GM12878 (cell line): Measurements from ENCODE around the gene MYO9B. TPM values are rescaled to one million over a fixed set of nuclear protein-coding genes. Genes with fewer than 3 reads are reported as not detected.

Experiments used
- BMI1 ChIP-seq: fragments of 450-650 bp; IDR thresholded peaks from 2 replicates; pipeline ENCODE4 v1.6.1; 2016; ENCODE audit warnings: mild to moderate bottlenecking, moderate library complexity, borderline replicate concordance
- CEBPZ ChIP-seq: fragments of 150-350 bp; IDR thresholded peaks from 2 replicates; pipeline ENCODE4 v1.6.1; 2016; ENCODE audit warnings: low read depth, low read length
- CHD2 ChIP-seq: IDR thresholded peaks from 2 replicates; pipeline ENCODE4 v1.6.1; 2011; ENCODE audit warnings: low read depth, low read length, improper control_type of control experiment, borderline replicate concordance
- HDAC6 ChIP-seq: fragments of 200-600 bp; sonication (generic); IDR thresholded peaks from one replicate; pipeline ENCODE4 v1.8.0; 2017; ENCODE audit warnings: antibody characterized with exemption; ENCODE audit not compliant: unreplicated experiment
- IRF5 ChIP-seq: fragments of 450-650 bp; IDR thresholded peaks from 2 replicates; pipeline ENCODE4 v1.6.1; 2017; ENCODE audit warnings: borderline replicate concordance
- JUNB ChIP-seq: IDR thresholded peaks from 2 replicates; pipeline ENCODE4 v1.6.1; 2016; ENCODE audit warnings: antibody characterized with exemption, mild to moderate bottlenecking
- NFXL1 ChIP-seq: fragments of 450-650 bp; IDR thresholded peaks from 2 replicates; pipeline ENCODE4 v1.6.1; 2017; ENCODE audit warnings: antibody characterized with exemption, mild to moderate bottlenecking, borderline replicate concordance
- NR2C1 ChIP-seq: fragments of 450-650 bp; IDR thresholded peaks from 2 replicates; pipeline ENCODE4 v1.6.1; 2017; ENCODE audit warnings: antibody characterized with exemption, mild to moderate bottlenecking, moderate library complexity
- NR2F1 ChIP-seq: fragments of 450-650 bp; conservative IDR thresholded peaks from 2 replicates; pipeline ENCODE4 v1.6.1; 2017; ENCODE audit warnings: mild to moderate bottlenecking
- POLR2AphosphoS2 ChIP-seq: IDR thresholded peaks from 2 replicates; pipeline ENCODE4 v1.6.1; 2011; ENCODE audit warnings: low read depth, mild to moderate bottlenecking, low read length, improper control_type of control experiment, moderate library complexity
- SIX5 ChIP-seq: IDR thresholded peaks from 2 replicates; pipeline ENCODE4 v1.6.1; 2011; ENCODE audit warnings: mild to moderate bottlenecking, low read depth, low read length, moderate library complexity; ENCODE audit not compliant: severe bottlenecking
- SMAD1 ChIP-seq: fragments of 450-650 bp; IDR thresholded peaks from 2 replicates; pipeline ENCODE4 v1.6.1; 2018; ENCODE audit warnings: mild to moderate bottlenecking, low read depth; ENCODE audit not compliant: partially characterized antibody
- SREBF1 ChIP-seq: IDR thresholded peaks from 2 replicates; pipeline ENCODE4 v1.6.1; 2012; ENCODE audit warnings: mild to moderate bottlenecking, low read length
- WRNIP1 ChIP-seq: IDR thresholded peaks from 2 replicates; pipeline ENCODE4 v1.6.1; 2011; ENCODE audit warnings: low read depth, low read length, improper control_type of control experiment, borderline replicate concordance
- ZBTB4 ChIP-seq: fragments of 450-650 bp; formaldehyde crosslinking; IDR thresholded peaks from 2 replicates; pipeline ENCODE4 v1.4.0; 2022; ENCODE audit warnings: mild to moderate bottlenecking, moderate library complexity
- ZBTB40 ChIP-seq: fragments of 450-650 bp; IDR thresholded peaks from 2 replicates; pipeline ENCODE4 v1.6.1; 2016; ENCODE audit warnings: mild to moderate bottlenecking, moderate library complexity, borderline replicate concordance
- ZNF622 ChIP-seq: fragments of 450-650 bp; IDR thresholded peaks from 2 replicates; pipeline ENCODE4 v1.6.1; 2017; ENCODE audit warnings: mild to moderate bottlenecking, inconsistent platforms
- polyA plus RNA-seq, 11 experiments: library from polyadenylated mRNA; depleted of rRNA in 4 of 11; unstranded in 6 of 11; stranded (reverse) in 5 of 11; fragments of >200 nt; fragmentation: Nextera tagmentation in 4 of 11; fragmentation: Illumina TruSeq in 1 of 11; extraction: Ambion mirVana in 4 of 11; extraction: Trizol in 1 of 11; gene quantifications; 1 replicate in 1 of 11; 2 replicates in 10 of 11; pipeline versions ENCODE4 v1.2.1 to v1.2.3, GENCODE V29; 2011 to 2016; ENCODE audit warnings: inconsistent platforms in 2 of 11, missing spikeins in 2 of 11, low read depth in 1 of 11
- total RNA-seq, 4 experiments: library from RNA; depleted of rRNA in 3 of 4; stranded (reverse); fragments of >200 nt in 3 of 4; fragmentation: Illumina TruSeq in 1 of 4; extraction: Trizol in 1 of 4; gene quantifications; 2 replicates each; pipeline versions ENCODE4 v1.2.1 to v1.2.3, GENCODE V29; 2013 to 2021

Gene MYO9B
- total and polyA plus RNA-seq, 10 of the 15 experiments (the other 5 are each of a cell fraction or from before 2014, with no cell fraction given) = 5.4 to 165 (median 45.8) TPM

GRCh38 chr19:17135001-17135853 is 59.6 kb downstream of the MYO9B start (continued):
- TF ChIP-seq IRF5 = no peak
- no peak for TF ChIP-seq ZNF622
- TF ChIP-seq SMAD1 = no peak
- TF ChIP-seq NFXL1 = no peak
- TF ChIP-seq POLR2AphosphoS2 = no peak
- no peak for TF ChIP-seq BMI1
- peak; percentile 83 for TF ChIP-seq NR2F1
- peak; percentile 71 for TF ChIP-seq CHD2
- TF ChIP-seq WRNIP1 = no peak
- TF ChIP-seq SREBF1 = no peak
- TF ChIP-seq NR2C1 = no peak
- no peak for TF ChIP-seq HDAC6
- no peak for TF ChIP-seq ZBTB4 (CRISPR knock-in tag)
- TF ChIP-seq JUNB = peak; percentile 24; the same call in 1 of the 2 replicates
- TF ChIP-seq CEBPZ = no peak
- TF ChIP-seq ZBTB40 = no peak
- no peak for TF ChIP-seq SIX5
